NB4 (cell line): ENCODE measurements around the gene GALNT13.

Experiments used
- MYC ChIP-seq: IDR thresholded peaks from 2 replicates; pipeline ENCODE4 v1.6.1; 2011; ENCODE audit warnings: low read depth, low read length
- POLR2A ChIP-seq: IDR thresholded peaks from 2 replicates; pipeline ENCODE4 v1.6.1; 2011; ENCODE audit warnings: mild to moderate bottlenecking; ENCODE audit not compliant: insufficient read length; ENCODE audit errors: extremely low read depth
- TF ChIP-seq, protein P1 (sequence below): IDR thresholded peaks from one replicate; pipeline ENCODE4 v1.5.1; 2012; ENCODE audit warnings: low read depth, low read length
- TF ChIP-seq, protein P2 (sequence below): IDR thresholded peaks from 2 replicates; pipeline ENCODE4 v1.6.1; 2011; ENCODE audit warnings: low read depth, low read length

DNA sequence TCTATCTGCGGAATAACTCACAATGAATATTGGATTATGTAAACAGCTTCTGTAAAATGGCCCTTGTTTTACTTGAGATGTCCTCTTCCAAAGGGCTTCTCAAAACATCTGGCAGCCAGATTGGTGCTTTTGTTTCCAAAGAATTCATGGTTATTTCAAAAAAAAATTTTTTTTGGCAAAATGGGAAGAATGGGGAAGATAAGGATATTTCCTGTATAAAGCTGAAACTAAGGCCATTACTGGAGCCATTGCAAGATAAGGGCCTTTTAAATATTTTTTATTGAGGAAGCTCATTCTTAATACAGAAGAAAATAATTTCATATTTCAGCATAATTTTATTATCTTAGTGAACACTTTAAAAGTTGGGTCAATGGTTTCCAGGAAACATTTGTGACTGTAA is 259.1 kb downstream of the GALNT13 start:
- no peak for TF ChIP-seq POLR2A
- TF ChIP-seq, protein P1, sequence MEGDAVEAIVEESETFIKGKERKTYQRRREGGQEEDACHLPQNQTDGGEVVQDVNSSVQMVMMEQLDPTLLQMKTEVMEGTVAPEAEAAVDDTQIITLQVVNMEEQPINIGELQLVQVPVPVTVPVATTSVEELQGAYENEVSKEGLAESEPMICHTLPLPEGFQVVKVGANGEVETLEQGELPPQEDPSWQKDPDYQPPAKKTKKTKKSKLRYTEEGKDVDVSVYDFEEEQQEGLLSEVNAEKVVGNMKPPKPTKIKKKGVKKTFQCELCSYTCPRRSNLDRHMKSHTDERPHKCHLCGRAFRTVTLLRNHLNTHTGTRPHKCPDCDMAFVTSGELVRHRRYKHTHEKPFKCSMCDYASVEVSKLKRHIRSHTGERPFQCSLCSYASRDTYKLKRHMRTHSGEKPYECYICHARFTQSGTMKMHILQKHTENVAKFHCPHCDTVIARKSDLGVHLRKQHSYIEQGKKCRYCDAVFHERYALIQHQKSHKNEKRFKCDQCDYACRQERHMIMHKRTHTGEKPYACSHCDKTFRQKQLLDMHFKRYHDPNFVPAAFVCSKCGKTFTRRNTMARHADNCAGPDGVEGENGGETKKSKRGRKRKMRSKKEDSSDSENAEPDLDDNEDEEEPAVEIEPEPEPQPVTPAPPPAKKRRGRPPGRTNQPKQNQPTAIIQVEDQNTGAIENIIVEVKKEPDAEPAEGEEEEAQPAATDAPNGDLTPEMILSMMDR: no peak
- TF ChIP-seq MYC: no peak
- TF ChIP-seq, protein P2, sequence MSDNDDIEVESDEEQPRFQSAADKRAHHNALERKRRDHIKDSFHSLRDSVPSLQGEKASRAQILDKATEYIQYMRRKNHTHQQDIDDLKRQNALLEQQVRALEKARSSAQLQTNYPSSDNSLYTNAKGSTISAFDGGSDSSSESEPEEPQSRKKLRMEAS: no peak
